Astrocyte of the hippocampus (primary cell): Measurements from ENCODE around the gene DSCAML1.

Experiments
- DNase-seq: peaks from one replicate; pipeline ENCODE4 v3.0.0; 2011; ENCODE audit warnings: low read depth, low spot score

DSCAML1 gene

DNA sequence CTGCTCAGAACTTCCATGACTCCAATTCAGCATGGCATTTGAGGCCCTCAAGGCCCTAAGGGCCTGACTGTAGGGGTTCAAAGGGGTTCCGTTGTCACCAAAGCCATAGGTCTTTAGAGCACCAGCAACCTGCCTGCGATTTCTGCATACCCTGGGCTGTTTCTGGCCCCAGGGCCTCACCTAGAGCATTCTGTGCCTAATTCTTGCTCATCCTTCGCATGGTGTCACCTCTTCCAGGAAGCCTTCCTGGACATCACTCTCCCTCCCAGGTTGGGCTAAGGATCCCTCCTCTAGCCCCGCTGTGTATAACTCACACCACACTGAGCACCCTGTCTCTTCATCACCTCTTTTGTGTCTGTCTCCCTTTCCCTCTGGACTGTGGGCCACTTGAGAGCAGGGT, 275.0 kb downstream of the DSCAML1 start:
- DNase-seq = no peak

DNA sequence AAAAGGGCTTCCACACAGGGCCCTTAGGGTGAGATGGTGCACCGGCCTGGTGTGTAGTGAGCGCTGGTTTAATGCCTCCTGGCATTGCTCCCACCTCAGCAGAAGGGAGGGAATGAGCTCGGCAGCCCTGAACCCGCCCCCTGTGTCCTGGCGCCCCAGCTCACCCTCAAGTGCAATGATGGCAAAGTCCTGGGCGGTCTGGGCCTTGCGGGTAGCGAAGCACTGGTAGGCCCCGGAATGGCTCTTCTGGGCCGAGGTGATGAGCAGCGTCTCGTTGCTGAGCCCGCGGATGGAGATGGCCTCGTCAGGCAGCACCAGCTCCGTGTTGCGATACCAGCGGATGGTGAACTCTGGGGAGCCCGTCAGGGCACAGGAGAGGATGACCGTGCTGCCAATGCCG, 276.1 kb downstream of the DSCAML1 start:
- DNase-seq = no peak

DNA sequence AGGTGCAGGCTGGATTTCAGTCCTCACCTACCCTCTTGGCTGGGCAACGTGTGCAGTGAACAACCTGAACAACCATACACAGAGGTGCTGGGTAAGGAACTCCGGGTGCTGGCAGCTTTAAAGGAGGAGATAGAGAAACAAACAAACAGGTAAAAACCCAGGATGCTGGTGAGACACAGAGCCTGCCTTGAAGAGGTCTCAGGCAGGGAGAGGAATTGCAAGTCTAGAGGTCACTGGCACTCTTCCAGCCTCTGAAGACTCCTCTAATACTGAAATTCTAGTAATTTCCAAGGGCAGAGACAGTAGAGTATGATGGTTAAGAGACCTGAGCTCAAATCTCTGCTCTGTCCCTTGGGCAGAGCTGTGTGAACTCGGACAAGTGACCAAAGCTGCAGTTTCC, 276.8 kb downstream of the DSCAML1 start:
- no peak for DNase-seq

DNA sequence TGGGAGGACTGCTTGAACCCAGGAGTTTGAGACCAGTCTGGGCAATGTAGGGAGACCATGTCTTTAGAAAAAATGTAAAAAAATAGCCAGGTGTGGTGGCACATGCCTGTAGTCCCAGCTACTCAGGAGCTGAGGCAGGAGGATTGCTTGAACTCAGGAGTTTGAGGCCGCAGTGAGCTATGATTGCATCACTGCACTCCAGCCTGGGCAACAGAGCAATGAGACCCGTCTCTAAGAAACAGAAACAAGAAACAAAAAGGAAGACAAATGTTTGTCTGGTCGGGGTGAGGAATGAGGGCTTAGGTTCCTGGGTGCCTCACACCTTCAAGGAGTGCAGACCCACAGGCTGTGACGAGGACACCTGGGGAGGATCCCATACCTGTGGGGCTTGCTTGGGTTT, 277.4 kb downstream of the DSCAML1 start:
- no peak for DNase-seq

DNA sequence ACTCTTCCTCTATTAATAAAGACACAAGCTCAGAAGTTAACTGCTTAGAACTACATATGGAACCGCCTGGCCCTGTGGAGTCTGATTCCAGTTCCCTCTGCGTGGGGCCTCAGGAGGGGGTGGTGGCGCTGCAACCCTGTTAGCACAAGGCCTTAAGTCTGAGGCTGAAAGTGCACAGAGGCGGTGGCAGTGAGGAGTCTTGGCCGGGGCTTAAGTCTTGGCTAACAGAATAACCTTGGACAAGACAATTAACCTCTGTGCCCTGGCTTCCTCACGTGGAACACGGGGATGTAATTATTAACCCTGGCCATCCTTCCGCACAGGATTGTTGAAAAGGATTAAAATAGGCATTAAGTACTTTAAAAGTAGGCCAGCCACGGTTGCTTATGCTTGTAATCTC, 277.8 kb downstream of the DSCAML1 start:
- no peak for DNase-seq

DNA sequence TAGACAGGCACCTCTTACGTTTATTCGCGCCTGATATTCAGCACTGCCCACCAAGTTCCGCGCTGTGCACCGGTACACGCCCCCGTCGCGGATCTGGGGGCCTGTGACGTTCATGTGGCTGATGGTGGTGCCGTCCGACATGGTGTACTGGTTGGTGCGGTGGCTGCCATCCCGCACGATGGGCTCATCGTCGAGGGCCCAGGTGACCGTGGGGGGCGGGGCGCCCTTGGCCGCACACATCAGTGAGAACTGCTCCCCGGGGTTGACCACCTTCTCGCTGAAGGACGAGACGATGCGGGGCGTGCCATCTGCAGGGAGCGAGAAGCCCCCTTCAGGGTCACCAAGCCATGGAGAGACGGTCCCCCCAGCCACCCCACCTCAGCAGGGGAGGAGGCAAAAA, 278.6 kb downstream of the DSCAML1 start:
- DNase-seq = no peak

DNA sequence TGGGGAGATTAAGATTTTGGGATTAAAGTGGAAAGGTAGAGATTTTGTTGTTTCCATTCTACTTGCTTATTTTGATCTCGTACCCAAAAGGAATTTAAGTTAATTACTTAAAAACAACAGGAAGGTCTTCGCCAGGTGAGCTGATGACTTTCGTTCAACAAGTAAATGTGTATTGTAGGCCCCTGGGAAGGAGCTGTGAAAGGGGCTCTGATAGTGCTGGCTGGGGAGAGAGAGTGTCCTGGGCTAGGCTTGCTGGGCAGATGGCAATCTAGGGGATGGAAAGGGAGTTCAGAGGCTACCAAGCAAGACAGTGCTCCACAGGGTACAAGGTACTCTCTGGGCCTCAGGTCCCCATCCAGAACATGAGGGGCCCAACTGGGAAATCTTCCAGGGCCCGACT, 279.9 kb downstream of the DSCAML1 start:
- DNase-seq = no peak

DNA sequence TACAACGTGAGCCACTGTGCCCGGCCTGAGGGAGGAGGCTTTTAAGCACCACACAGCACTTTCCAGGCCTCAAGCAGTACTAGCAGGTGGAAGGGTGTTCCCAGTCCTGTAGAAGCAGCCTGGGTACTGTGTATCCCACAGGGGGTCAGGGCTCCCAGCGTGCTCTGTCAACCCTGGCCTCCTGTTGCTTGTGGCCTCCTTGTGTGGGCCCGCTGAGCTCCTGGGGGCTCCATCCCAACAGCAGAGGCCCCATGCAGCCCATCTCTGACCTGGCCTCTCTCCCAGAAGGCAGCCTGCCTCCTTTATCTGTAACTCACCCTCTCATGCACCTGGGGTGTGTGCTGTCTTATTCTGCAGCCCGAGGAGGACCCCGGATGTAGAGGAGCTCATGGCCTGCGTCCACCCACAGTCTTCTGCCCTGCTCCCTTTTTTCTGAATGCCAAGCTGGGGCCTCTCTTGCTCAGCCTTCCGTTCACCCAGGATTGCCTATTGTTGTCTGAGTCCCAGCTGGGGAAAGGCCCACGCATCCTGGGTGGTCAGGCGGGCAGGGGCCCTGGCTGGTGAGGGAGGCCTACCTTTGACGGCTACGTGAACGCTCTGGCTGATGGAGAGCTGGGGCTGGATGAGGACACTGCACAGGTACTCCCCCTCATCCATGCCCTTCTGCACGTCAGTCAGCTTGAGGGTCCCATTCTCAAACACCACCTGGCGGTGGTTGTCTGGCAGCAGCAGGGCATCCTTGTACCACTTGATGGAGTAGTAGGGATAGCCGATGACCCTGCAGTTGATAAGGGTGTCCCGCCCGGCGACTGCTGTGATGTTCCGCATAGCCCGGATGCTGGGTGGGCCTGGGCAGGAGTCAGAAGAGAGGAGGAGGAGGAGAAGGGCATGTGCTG, 280.9 kb downstream of the DSCAML1 start:
- no peak for DNase-seq

DNA sequence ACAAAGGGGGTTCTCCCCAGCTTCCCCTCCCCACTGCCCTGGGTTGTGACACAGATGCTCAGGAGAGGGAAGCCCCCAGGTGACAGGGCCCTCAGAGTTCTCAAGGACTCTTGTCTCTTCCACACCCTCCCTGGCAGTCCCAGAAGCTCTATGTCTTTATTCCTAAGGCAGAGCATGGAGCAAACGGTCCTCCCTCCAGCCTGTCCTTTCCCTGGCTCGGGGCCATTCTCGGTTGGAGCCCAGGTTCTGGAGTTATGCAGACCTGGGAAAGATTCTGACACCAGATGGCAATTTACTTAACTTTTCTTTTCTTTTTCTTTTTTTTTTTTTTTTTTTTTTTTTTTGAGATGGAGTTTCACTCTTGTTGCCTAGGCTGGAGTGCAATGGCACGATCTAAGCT, 282.8 kb downstream of the DSCAML1 start:
- DNase-seq = no peak

DNA sequence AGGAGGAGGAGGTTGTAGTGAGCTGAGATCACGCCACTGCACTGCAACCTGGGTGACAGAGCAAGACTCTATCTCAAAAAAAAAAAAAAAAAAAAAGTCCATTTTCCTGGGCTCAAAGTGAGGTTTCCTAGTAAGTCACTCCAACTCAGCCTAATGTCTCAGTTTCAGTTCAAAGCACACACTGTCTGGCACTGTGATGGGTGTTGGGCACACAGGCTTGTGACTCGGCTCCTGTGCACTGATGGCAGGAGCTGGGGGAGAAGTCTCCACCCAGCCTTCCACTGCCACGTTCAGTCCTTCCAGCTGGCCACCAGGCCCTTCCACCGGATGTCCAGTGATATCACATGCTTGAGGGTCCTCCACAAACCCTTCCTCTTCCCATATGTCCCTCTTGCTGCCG, 283.4 kb downstream of the DSCAML1 start:
- DNase-seq = no peak

DNA sequence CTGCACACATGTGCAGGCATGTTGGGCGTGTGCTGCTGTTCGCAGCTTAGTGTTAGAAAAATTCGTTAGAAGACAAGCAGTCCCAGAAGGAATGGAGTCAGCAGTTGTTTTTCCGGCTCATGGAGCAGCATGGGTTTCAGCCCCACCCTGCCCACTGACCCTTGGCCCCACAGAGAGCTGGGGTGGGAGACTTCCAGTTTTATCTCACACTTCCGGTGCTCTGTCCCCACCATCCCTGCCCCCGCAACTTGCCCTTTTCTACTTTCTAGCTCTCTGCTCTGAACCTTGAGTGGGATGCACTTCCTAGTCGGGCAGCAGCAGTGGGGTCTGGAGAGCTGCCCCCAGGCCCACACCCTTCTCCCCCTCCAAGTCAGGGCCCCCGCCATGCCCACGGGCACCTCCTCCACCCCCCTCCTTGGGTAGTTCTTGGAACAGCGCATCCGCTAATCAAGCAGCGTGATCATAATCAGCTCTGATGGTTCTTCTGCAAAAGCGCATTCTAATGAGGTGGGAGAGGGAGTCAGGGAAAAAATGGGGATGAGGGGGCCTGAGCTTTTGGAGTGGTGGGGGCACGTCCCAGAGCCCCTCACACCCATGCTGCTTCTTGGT, 285.0 kb downstream of the DSCAML1 start:
- no peak for DNase-seq

DNA sequence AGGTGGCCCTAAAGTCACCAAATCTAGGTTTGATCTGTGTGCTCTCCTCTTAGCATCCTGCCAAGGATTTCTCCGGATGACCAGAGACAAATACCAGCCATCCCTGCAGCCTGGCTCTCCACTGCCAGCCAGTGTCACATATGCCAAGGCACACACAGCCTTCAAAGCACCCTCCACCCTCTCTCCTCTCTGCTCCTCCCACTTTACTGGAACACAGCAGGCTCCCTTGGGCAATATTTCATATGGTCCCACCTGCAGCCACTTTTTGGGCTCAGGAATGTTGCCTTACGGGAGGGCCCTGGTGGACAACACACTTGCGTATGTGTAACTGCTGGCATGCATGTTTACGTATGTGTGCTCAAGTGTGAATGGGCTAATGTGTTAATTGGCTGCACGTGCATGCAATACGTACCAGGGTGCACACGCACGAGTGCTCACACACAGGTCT, 285.5 kb downstream of the DSCAML1 start:
- DNase-seq = no peak

DNA sequence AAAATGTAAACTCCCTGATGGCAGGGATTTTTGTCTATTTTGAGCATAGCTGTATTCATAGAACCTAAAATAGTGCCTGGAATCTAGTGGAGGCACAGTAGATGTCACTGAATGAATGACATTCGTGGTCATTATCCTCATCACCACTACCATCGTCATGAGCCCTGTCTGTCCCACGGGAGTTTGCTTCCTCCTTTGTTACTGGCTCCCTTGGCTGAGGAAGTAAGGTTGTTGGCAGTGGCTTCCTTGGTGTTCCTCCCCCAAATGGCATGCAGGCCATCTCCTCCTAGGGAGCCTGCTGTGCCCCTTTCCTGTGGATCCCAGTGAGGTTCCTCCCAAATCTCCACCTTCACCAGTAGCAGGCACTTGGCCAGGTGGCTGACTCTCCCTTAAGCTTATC, 286.4 kb downstream of the DSCAML1 start:
- DNase-seq = no peak

DNA sequence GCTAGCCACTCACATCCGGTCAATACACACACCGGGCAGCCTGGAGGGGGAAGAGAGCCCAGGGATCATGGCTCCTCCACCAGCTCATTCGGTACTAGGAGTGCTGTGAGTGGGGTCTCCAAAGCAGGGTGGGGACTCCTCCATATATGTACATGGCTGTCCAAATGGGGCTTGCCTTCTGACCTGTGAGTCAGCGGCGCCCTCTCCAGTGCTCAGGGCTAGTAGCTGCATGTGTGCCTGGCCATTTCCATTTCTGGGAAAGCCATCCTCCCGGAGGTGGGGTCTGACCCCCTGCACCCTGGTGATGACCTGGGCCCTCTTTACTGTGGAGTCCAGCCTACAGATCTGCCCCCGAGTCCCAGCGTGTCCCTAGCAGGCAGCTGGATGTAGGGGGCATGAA, 287.5 kb downstream of the DSCAML1 start:
- DNase-seq = no peak

DNA sequence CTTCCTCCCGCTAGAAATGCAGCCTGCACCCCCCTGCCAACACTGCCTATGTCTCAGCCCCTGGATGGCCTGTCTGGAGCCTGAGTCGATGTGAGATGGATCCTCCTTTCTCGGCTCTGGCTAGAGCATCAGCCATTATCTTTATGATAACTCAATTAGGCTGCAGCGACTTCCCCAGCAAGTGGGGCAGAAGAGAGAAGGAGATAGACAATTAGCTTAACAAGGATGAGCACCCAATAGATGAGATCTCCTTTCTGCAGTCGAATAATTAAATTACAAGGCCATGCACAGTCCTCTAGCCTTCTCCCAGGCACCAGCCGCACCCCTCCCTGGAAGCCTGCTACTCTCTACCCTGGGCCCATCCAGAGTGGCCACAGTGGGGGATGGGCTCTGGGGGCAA, 290.0 kb downstream of the DSCAML1 start:
- no peak for DNase-seq

DNA sequence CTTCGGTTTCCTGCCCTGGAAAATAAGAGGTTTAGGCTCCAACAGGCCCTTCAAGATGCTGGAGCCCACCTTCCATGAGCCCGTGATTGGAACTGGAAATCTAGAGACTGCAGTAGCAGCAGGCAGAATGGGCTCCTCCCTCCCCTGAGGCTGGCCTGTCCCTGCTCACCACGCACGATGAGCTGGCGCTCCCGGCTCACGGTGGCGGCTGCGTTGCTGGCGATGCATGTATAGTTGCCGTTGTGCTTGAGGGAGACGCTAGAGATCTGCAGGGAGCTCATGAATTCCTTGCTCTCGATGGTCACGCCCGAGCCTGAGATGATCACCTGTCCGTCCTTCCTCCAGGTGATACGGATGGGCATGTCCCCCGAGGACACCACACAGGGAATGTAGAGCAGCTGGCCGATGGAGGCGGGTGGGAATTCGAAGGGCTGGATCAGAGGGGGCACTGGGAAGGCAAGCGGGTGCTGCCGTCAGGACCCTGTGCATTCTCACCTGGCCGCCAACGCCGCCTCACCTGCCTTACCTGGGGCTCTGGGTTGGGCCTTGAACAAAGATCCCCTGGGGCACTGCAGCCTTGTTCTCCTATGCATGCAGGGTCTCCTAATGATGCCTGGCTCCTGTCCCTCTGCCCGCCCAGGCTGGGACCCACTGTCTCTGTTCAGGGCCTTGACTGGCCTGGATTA, 291.6 kb downstream of the DSCAML1 start:
- DNase-seq = no peak

DNA sequence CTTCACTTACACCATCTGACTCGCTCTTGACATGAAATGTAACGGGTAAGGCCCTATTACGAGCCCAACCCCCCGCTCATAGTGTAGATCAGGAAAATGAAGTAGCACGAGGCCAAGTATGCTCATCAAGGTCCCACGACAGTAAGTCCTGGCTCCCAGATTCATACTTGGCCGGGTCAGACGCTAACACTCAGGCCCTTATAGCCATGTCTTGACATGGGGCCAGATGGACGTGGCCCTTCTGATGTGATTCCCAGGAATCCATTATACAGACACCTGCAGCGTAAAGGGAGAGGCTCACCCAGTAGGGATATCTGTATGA, 294.3 kb downstream of the DSCAML1 start:
- DNase-seq = no peak

DNA sequence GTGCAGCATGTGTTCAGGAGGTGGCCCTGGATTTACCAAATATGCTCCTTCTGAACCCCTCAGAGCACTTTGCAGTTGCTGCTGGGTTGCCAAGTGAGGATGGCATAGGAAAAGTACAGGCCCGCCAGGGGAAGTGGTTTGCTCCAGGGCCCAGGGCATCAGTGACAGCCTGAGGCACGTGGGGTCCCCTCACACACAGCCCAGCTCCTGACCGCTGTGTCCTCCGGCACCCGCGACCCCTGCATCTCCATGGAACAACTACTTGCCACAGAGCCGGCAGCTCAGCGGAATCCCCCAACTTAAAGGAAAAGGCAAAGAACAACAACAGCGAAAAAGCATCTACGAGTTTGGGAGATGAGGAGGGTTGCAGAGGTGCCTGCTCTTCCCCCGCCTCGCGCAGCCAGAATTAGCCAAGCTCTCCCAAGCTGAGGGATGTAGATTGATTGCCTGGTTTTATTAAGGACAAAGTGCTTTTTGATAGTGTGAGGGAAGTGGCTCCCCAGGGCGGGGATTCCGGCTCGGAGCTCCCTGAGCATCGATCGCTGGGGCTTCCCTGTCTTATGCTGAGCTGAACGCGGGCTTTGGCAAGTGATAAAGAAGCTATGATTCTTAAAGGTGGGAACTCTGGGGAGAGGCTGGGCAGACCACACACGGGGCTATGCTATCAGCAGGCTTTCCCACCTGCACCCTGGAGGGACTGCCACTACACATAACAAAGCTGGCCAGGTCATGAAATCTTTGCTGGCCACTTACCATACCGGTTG, 294.8 kb downstream of the DSCAML1 start:
- no peak for DNase-seq

DNA sequence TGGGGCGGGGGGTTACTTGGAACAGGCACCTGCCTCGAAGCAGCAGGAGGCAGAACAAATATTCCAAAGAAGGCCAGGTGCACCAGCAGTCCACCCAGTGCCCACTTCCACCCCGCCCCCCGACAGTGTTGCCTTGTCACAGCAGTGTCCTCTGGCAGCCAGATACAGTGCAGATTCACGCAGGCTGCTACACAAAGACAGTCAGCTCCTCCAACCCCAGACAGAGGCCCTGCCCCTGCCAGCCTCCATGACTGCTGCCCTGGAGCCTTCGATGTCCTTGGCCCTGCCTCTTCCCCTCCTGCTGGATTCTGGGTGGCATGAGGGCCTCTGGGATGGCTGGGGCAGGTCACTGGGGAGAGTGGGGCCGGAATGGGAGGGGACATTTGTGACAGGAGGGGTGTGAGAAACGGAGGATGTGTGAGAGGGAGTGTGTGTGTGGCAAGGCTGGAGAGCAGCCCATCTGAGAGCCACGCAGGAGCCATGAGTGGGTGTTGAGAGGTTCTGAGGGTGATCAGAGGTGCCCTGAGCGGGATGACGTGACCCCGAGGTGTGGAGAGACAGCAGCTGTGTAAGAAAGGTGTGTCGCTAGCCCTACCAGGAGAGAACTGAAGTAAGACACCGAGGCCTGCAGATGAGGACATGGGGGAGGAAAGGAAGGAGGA, 295.6 kb downstream of the DSCAML1 start:
- DNase-seq = no peak

DNA sequence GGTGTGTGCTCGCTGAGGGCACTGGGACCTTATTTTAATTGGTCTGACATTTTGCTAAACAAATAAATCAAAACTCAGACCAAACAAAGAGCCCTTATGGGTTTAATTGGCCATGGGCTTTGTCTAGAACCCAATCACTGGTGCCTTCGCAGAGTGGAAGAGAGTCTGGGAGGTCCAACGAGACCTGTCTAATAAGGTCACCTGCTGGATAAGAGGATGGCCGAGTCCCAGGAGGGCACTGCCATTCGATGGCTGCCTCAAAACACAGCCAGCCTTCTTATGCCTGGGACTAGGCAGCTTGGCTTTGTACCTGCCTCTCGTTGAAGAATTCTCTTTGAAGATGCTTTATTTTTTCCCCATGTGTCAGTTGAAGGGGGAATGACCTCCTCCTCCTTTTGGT, 298.2 kb downstream of the DSCAML1 start:
- DNase-seq = no peak

DNA sequence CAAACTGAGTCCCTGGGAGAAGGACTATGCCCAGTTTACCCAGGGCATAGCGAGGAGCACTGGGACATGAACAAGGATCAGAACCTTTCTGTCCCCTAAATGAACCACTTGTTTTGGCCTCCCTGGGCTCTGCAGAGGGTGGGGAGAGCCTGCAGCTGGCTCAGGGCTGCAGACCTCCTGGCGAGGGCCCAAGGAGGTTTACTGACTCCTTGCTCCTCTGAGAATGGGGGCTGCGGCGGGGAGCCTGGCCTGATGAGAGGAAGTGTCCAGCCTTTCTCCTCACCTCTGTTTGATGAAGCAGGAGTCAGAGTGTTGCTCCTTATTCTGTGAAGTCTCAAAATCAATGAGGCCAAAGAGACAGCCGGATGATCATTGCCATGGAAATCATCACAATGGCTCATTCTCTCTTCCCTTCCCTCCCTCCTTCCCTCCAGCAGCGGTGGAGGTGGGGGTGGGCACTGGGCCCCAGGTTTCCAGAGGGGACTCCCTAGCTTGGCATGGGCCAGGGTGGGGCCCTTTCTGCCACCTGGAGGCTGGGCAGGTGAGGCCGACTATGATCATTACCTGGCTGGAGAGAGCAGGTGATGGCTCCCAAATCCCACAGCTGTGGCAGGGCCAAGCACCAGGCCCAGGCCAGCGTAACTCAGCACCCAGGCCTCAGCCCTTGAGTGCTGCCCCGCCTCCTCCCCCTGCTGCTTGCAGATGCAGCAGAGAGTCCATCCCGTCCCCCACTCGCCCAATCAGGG, 299.6 kb downstream of the DSCAML1 start:
- DNase-seq = no peak
